Stimulated activated CD4-positive, alpha-beta T cell treated with anti-CD3 and anti-CD28 coated beads, Interleukin-12 subunit alpha, Interleukin-12 subunit beta, amount 100 ng/mL, for 24 hours (primary cell): ENCODE measurements around the gene PIP4P1.
A peak's percentile ranks its signal among the peaks of the same experiment; 100 is the strongest.
"Not testable (repeated sequence)": the region's sequence is repeated elsewhere in the genome, so short reads cannot be mapped to it uniquely, and the experiment has no call there.

ENCODE experiments used
- DNase-seq, 2 experiments: peaks; one replicate each; pipeline ENCODE4 v3.0.0-alpha.2; 2020; ENCODE audit warnings: low read depth in 2 of 2

The PIP4P1 gene

DNA sequence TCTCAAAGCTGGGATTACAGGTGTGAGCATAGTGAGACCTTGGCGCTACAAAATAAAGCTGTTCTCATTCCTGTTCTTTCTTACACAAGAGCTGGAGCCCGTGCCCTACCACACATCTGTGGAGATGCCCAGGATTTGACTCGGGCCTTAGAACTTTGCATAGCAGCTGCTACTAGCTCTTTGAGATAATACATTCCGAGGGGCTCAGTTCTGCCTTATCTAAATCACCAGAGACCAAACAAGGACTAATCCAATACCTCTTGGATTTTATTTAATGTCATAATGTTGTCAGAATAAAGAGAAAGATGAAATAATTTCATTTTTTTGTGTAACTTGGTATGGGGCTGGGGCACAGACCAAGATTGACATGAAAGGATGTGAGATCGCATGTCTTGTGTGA is 15.5 kb upstream of the PIP4P1 start:
- no peak for DNase-seq

DNA sequence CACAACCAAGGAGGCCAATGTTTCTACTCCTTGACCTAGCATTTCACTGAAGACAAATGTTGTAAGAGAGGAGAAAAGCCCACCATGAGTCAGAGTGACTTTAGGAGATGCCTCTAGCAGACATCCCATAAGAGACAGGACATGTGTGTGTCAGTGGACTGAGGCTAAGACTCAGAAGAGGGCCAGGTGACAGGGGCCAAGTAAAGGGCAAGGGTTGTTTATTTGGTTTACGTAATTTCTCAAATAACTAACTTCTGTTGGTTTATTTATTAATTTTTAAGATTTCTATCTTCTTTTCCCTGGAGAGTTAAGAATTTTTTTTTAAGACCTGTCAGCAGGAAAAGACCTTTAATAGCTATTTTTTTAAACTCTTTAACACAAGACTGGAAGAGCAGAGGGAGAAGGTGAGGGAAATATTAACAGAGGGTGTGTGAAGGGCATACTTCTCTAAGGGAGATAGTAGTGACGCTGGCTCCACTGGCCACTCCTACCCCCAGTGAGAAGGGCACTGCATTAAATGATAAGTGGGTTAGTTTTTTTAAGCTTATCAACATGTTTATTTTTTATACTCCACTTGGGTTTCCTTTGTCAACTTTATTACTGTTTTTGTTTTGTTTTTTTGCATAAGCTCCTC is 11.4 kb upstream of the PIP4P1 start:
- no peak for DNase-seq

- no peak for DNase-seq
Observed at GRCh38 chr14:20470603-20470901, 9.3 kb upstream of the PIP4P1 start.

DNA sequence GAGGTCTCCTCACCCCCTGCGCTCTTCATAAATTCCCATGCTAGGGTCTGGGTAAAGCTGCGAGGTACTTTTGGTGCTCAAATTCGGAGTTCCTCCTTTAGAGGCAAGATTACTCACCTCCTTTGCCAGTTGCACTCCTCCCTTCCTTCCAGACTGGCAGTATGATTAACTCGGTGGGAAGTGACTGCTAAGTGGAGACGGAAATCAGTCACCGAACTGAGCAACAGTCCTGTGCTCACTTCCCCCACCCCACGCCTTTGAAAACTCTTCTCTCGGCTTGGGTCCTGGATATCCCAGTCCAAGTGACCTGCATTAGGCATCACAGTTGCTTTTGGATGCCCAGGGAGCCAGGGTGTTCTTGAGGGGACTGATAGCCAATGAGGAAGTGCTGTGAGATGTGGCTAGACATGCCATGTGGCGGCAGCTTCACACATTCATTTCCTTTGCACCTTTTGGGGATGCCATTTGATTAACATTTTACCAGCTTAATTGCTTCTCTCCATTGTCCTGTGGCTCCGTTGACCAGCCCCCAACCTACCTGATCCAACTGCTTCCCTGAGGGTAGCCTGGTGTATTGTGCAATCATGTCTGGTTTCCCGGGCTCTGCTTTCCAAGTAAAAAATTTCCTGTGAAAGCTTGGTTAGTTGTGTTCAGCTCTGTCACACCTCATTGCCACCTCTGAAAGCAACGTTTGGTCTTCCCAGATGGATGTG is 8.8 kb upstream of the PIP4P1 start:
- DNase-seq, result peak; percentile 49 to 55

- peak; percentile 81 to 87 for DNase-seq
Observed at GRCh38 chr14:20469242-20469889, 8.1 kb upstream of the PIP4P1 start, which contains the start of gene PNP. Gene PNP, plus strand, starts transcription at chr14:20469406. Its CDS starts 119 bp downstream, at chr14:20469525.

DNA sequence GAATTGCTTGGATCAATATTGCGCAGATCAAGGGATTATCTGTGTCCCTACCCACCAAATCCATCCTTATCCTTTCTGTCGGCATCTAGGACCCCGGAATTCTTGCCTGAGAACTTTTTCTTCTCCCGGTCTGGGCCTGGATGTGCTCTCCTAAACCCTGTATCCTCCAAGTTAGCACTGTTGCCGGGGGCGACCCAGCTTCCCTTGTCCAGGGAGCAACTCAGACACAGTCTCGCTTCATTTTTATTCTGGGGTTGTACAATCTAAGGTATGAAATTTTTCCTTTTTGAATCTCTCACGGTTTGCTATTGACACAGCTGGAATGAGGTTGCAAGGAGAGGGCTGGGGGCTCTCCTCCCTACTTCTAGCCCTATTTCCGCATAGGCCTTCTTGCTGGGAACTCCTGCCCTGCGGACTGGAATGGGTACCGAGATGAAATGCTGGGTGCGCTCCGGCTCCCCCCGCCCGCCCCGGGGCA is 7.6 kb upstream of the PIP4P1 start:
- DNase-seq, result no peak

GRCh38 chr14:20460458-20461224 is 593 bp downstream of the PIP4P1 start:
- DNase-seq, result peak in 1 of 2 experiments; percentile 35

GRCh38 chr14:20458031-20458789 is 3.0 kb downstream of the PIP4P1 start:
- DNase-seq, result no peak

DNA sequence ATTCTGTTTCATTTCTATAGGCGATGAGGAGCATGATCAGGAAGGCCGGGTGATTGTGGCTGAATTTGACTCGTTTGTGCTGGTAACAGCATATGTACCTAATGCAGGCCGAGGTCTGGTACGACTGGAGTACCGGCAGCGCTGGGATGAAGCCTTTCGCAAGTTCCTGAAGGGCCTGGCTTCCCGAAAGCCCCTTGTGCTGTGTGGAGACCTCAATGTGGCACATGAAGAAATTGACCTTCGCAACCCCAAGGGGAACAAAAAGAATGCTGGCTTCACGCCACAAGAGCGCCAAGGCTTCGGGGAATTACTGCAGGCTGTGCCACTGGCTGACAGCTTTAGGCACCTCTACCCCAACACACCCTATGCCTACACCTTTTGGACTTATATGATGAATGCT is 4.3 kb downstream of the PIP4P1 start:
- DNase-seq, result no peak

DNA sequence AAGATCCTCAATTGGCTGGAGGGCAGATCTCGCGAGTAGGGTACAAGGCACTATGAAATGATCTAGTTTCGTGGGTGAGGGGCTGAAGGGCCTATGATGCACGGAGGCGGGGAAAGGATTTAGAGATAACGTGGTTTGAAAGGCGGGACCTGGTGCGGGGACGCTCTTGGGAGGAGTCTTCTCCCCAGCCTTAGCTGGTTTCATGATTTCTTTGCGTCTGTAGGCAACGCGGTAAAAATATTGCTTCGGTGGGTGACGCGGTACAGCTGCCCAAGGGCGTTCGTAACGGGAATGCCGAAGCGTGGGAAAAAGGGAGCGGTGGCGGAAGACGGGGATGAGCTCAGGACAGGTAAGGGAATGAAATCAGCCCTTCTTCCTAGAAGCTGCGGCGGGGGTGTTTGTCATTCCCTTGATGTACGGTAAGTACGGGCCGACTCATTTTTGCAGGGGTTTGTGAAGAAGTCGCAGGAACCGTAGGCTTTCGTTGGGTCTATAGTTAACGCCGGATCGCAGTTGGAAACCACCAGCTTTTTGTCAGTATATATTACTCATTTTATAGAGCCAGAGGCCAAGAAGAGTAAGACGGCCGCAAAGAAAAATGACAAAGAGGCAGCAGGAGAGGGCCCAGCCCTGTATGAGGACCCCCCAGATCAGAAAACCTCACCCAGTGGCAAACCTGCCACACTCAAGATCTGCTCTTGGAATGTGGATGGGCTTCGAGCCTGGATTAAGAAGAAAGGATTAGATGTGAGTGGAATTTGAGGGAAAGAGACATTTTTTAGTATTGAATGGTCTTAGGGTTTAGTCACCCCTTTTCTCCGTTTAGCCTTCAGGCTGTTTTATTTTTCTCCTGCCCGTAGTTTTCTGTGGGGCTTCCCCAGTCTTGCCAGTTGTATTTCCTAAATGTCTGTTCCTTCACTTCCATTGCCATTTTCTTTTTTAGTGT is 5.6 kb downstream of the PIP4P1 start:
- no peak for DNase-seq

GRCh38 chr14:20454516-20455354 is 6.5 kb downstream of the PIP4P1 start, which contains the start of the genes APEX1 and OSGEP:
Gene APEX1, plus strand, starts transcription at chr14:20455226. Its CDS starts 420 bp downstream, at chr14:20455646.
Gene OSGEP, minus strand, starts transcription at chr14:20454812. Its CDS starts 129 bp downstream, at chr14:20454683.
- peak; percentile 92 to 96 for DNase-seq

- DNase-seq, result not testable (repeated sequence)
Observed at GRCh38 chr14:20452831-20453230, 8.4 kb downstream of the PIP4P1 start.

DNA sequence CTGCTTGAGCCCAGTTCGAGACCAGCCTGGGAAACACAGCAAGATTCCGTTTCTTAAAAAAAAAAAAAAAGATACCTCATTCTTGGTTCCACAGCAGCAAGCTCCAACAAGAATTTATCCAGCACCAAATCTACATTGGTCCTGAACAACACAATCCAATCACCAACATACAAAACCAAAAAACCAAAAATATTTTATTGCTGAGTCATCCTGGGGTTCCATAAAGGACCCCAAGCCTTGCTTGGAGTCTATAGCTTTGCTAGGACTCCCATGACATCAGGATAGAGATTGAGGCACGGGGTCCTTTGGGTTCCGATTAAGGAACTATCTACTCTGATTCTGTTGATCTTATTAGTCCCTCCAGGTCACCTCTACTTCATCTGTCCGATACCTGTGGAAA is 14.3 kb downstream of the PIP4P1 start:
- DNase-seq, result no peak

GRCh38 chr14:20443650-20444049 is 17.6 kb downstream of the PIP4P1 start:
- not testable (repeated sequence) for DNase-seq

DNA sequence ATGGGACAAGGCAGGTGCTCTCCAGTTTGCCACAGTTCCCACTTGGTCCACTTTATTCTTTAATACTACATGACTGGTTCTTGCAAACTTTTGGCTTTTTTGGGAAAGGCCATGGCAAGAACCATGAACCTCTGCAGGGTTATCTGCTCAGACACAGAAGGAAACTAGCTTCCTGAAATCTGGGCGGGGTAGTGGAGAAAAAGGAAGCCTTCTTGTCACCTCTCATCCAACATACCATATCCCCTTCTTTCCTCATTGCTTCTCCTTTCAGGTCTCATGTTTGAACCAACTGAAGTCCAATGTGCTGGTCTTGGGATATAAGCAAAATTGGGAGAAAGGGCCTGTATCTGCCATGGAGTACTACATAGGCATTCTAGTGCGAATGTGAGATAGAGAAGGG is 19.8 kb downstream of the PIP4P1 start:
- no peak for DNase-seq

GRCh38 chr14:20440882-20441281 is 20.4 kb downstream of the PIP4P1 start:
- DNase-seq, result peak in 1 of 2 experiments; percentile 7

DNA sequence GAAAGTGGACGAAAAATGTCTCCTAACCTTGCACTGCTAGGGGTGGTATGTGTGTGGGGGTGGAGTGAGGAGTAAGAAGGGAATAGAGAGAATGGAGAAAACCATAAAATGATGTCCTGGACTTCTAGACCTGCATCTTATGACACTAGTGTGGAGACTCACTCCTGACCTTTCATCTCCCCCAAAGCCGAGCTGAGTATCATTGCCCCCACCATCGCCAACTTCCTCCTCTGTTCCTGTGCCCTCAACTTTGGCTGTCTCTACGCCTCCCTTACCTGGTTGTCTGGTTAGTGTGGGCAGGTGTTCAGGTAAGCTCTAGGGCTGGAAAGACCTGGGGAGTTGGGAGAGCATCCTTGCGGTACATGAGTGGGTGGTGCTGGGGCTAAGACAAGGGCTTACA is 20.8 kb downstream of the PIP4P1 start:
- DNase-seq, result no peak

DNA sequence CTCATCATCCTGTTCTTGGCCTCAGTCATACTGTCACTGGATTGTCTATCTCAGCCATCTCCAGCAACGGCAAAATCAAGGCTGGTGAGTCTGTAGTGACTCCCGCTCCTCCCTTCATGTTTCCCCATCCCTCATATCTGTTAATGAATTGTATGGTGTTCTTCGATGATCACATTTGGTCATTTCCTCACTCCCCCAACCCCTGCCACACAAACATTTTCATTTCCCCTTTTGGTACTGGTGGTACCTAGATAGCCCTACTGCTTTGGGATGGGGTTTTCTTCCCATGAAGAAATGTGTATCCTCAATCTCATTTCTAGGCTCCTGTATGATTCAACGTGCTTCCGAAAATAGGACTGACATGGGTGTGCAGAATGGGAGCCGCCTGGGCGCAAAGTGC is 22.6 kb downstream of the PIP4P1 start:
- no peak for DNase-seq

DNA sequence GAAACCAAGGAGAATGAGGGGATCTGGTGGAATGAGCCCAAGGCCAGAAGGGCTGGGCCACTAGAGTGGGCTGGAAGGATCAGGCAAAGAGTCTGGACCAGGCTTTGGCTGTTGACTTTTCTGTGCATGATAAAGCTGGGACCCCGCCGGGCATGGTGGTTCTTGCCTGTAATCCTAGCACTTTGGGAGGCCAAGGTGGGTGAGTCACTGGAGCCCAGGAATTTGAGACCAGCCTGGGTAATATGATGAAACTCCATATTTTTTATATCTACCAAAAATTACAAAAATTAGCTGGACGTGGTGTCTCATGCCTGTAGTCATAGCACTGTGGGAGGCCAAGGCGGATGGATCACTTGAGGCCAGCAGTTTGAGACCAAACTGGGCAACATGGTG is 24.9 kb downstream of the PIP4P1 start:
- no peak for DNase-seq
